H1 (cell line): ENCODE data around the gene KCMF1. TPM values are rescaled to one million over a fixed set of nuclear protein-coding genes. Genes with fewer than 3 reads are reported as not detected.

Experiments
- BRCA1 ChIP-seq: IDR thresholded peaks from 2 replicates; pipeline ENCODE4 v1.6.1; 2012; ENCODE audit warnings: low read depth, low read length, improper control_type of control experiment
- CBX8 ChIP-seq: fragments of 300-800, 300-1000 bp; sonication (generic); IDR thresholded peaks from 2 replicates; pipeline ENCODE4 v1.7.1; 2016; ENCODE audit warnings: low read depth, low read length, borderline replicate concordance
- CTBP2 ChIP-seq: IDR thresholded peaks from 2 replicates; pipeline ENCODE4 v1.7.0; 2011; ENCODE audit warnings: borderline replicate concordance, mild to moderate bottlenecking, moderate library complexity, mixed read lengths, low read length; ENCODE audit not compliant: insufficient read depth, insufficient read length
- FOSL1 ChIP-seq: IDR thresholded peaks from 2 replicates; pipeline ENCODE4 v1.6.1; 2011; ENCODE audit warnings: mild to moderate bottlenecking, low read depth, low read length, moderate library complexity; ENCODE audit not compliant: insufficient read depth
- KDM5A ChIP-seq: fragments of 200-600 bp; IDR thresholded peaks from 2 replicates; pipeline ENCODE4 v1.7.1; 2012; ENCODE audit warnings: mild to moderate bottlenecking, low read length, inconsistent platforms, mixed read lengths
- RNF2 ChIP-seq: fragments of 200-900, 300-1000 bp; sonication (generic); IDR thresholded peaks from 2 replicates; pipeline ENCODE4 v1.7.1; 2016; ENCODE audit warnings: borderline replicate concordance, low read depth, mild to moderate bottlenecking, antibody characterized with exemption, low read length; ENCODE audit not compliant: poor library complexity, severe bottlenecking; ENCODE audit errors: missing control alignments
- SAP30 ChIP-seq: fragments of 300-600 bp; sonication (generic); IDR thresholded peaks from 2 replicates; pipeline ENCODE4 v1.7.1; 2012; ENCODE audit warnings: low read length, moderate library complexity, mild to moderate bottlenecking, inconsistent platforms; ENCODE audit not compliant: insufficient read depth, insufficient replicate concordance
- ZNF274 ChIP-seq: IDR thresholded peaks from 2 replicates; pipeline ENCODE4 v1.7.0; 2012; ENCODE audit warnings: low read length, borderline replicate concordance; ENCODE audit errors: extremely low read depth
- polyA plus RNA-seq, 7 experiments: library from polyadenylated mRNA; depleted of rRNA in 3 of 7; stranded (reverse) in 5 of 7; unstranded in 2 of 7; fragments of >200 nt in 5 of 7; fragments of 200-250 nt in 2 of 7; gene quantifications; 1 replicate in 5 of 7; 2 replicates in 1 of 7; 4 replicates in 1 of 7; pipeline versions ENCODE4 v1.2.1 to v1.2.3, GENCODE V29; 2011 to 2013; ENCODE audit warnings: missing spikeins in 2 of 7, mixed read lengths in 2 of 7
- small RNA-seq: library from polyadenylated mRNA; stranded (forward); fragments of <200 nt; extraction: miRNeasy Mini kit (QIAGEN cat#:217004); gene quantifications from one replicate; pipeline ENCODE3, GENCODE V24; 2013; ENCODE audit not compliant: insufficient read depth
- total RNA-seq: library from RNA; stranded (reverse); fragmentation: NEBNext Ultra II Directional; extraction: Animal tissue kit (Norgen Biotek cat#: 25700); gene quantifications from 2 replicates; pipeline ENCODE4 v1.2.1, GENCODE V29; 2021

Gene KCMF1
- total and polyA plus RNA-seq, 2 of the 8 experiments (the other 6 are each of a cell fraction or from before 2014, with no cell fraction given): 86.9 to 149 TPM

DNA sequence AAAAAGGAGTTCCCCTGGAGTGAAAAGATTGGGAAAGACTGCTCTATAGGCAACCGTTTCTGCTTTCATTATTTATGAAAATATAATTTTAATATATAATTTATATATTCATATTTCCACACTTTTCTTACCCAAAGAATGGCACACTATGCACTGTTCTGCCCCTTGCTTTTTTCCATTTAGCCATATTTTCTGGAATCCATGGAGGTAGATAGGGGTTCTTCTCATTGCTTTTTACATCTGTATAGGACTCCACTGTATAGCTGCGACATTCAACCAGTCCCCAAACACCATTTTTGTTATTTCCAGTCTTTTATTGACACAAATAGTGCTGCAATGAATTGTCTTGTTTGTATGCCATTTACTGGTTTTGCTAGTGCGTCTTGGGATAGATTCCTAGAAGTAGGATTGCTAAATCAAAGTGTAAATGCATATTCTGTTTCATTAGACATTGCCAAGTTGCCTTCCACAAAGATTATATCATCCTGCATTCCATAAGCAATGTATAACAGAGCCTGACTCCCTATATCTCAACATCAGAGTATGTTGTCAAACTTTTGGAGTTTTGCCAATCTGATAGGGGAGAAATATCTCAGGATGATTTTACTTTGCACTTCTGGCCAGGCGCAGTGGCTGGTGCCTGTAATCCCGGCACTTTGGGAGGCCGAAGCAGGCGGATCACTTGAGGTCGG lies 135.7 kb downstream of the KCMF1 start (continued):
- TF ChIP-seq CBX8 (no peak), CTBP2 (no peak), SAP30 (no peak), ZNF274 (no peak), RNF2 (no peak), FOSL1 (no peak), BRCA1 (no peak), KDM5A (no peak)

Small RNA genes lying within 50 kb of the gene (small RNA-seq; reads per million reads assigned to genes)
- not detected for gene AC078974.1

Other genes starting within 250 kb of the KCMF1 start
- 18.6 and 19.7 TPM in 2 replicates for gene TRABD2A, start 90.1 kb upstream of the KCMF1 start, total RNA-seq
- gene TRABD2A, start 90.1 kb upstream of the KCMF1 start, polyA plus RNA-seq (2011; rRNA removed): 17.3 and 17.6 TPM in 2 replicates
- gene TMSB10, start 65.5 kb upstream of the KCMF1 start, total RNA-seq: 1,075 and 1,095 TPM in 2 replicates
- gene TMSB10, start 65.5 kb upstream of the KCMF1 start, polyA plus RNA-seq (2011; rRNA removed): 593 and 852 TPM in 2 replicates
- 108 and 110 TPM in 2 replicates for gene TCF7L1, start 162.2 kb downstream of the KCMF1 start, total RNA-seq
- 27.5 and 49.5 TPM in 2 replicates for gene TCF7L1, start 162.2 kb downstream of the KCMF1 start, polyA plus RNA-seq (2011; rRNA removed)